OCI-LY7 (cell line): ENCODE results near the gene ZNF439. TPM values are rescaled to one million over a fixed set of nuclear protein-coding genes. Genes with fewer than 3 reads are reported as not detected.

ENCODE experiments used
- BruUV-seq: library from RNA; stranded (reverse); fragments of 400-500 nt; replicated peaks from 2 replicates; lab custom pipeline; 2021; lab: Mats Ljungman, UMichigan
- CTCF ChIA-PET: fragments of 300-600 bp; sonication (Branson Sonifier 250); formaldehyde crosslinking; loops from one replicate; lab custom pipeline; 2022; ENCODE audit warnings: antibody characterized with exemption; ENCODE audit not compliant: unreplicated experiment; lab: Charles Lee
- POLR2A ChIA-PET: fragments of 300-600 bp; sonication (Branson Sonifier 250); formaldehyde crosslinking; loops from one replicate; lab custom pipeline; 2022; ENCODE audit warnings: antibody characterized with exemption; lab: Charles Lee
- DNase-seq: peaks from one replicate; pipeline ENCODE4 v3.0.0-alpha.2; 2015; ENCODE audit warnings: low spot score
- H2AFZ ChIP-seq: fragments of 200-600 bp; sonication (generic), shearing (Covaris generic); 2 replicates; pipeline ENCODE4 v1.6.1; 2014; ENCODE audit warnings: mild to moderate bottlenecking, antibody characterized with exemption, low read length, moderate library complexity
- H3K27ac ChIP-seq: fragments of 200-600 bp; sonication (generic); 2 replicates; pipeline ENCODE4 v1.5.1; 2014; ENCODE audit warnings: mixed run types, low read depth, mild to moderate bottlenecking, moderate library complexity, low read length, inconsistent platforms; ENCODE audit not compliant: poor library complexity, severe bottlenecking
- H3K36me3 ChIP-seq: fragments of 200-600 bp; sonication (generic); 2 replicates; pipeline ENCODE4 v1.6.1; 2014; ENCODE audit warnings: mild to moderate bottlenecking, antibody characterized with exemption, low read length, moderate library complexity, mixed read lengths; ENCODE audit not compliant: insufficient read depth
- H3K4me1 ChIP-seq: fragments of 200-600 bp; sonication (generic); 2 replicates; pipeline ENCODE4 v1.5.1; 2014; ENCODE audit warnings: mild to moderate bottlenecking, low read length; ENCODE audit not compliant: insufficient read depth, poor library complexity, severe bottlenecking
- H3K4me2 ChIP-seq: fragments of 200-600 bp; sonication (generic); 2 replicates; pipeline ENCODE4 v1.6.1; 2014; ENCODE audit warnings: mild to moderate bottlenecking, low read length
- H3K4me3 ChIP-seq: fragments of 200-600 bp; sonication (generic); 2 replicates; pipeline ENCODE4 v1.5.1; 2014; ENCODE audit warnings: mild to moderate bottlenecking, low read depth, low read length; ENCODE audit not compliant: poor library complexity, severe bottlenecking
- H3K79me2 ChIP-seq: fragments of 200-600 bp; sonication (generic); 2 replicates; pipeline ENCODE4 v1.6.1; 2016; ENCODE audit warnings: low read depth, mild to moderate bottlenecking, low read length, moderate library complexity, mixed read lengths; ENCODE audit not compliant: insufficient read depth
- H3K9me2 ChIP-seq: fragments of 200-600 bp; sonication (generic); 2 replicates; pipeline ENCODE4 v1.6.1; 2016; ENCODE audit warnings: mild to moderate bottlenecking, low read length, mixed read lengths; ENCODE audit not compliant: insufficient read depth
- H3K9me3 ChIP-seq: fragments of 200-600 bp; sonication (generic); 2 replicates; pipeline ENCODE4 v1.6.1; 2014; ENCODE audit warnings: mild to moderate bottlenecking, mixed run types, low read length, mixed read lengths
- H4K20me1 ChIP-seq: fragments of 200-600 bp; sonication (generic); 2 replicates; pipeline ENCODE4 v1.6.1; 2014; ENCODE audit warnings: mild to moderate bottlenecking, antibody characterized with exemption, low read length, moderate library complexity, mixed read lengths; ENCODE audit not compliant: insufficient read depth
- EZH2phosphoT487 ChIP-seq: fragments of 200-600 bp; sonication (generic); IDR thresholded peaks from 2 replicates; pipeline ENCODE4 v1.6.1; 2018; ENCODE audit warnings: low read depth, borderline replicate concordance, mild to moderate bottlenecking, mixed run types, antibody characterized with exemption, low read length, moderate library complexity, mixed read lengths
- intact Hi-C: fragments of 100-400 bp; cut with micrococcal nuclease; formaldehyde crosslinking; loops from one replicate; pipeline ENCODE4 v1.10.0; 2022; ENCODE audit not compliant: unreplicated experiment
- total RNA-seq, 2 experiments: library from RNA; depleted of rRNA in 1 of 2; stranded (reverse); fragments of >200 nt in 1 of 2; shearing (Covaris generic) in 1 of 2; gene quantifications; 2 replicates each; pipeline ENCODE4 v1.2.3, GENCODE V29; 2014 to 2022
- TF ChIP-seq, protein P1 (sequence below): fragments of 200-600 bp; sonication (generic); conservative IDR thresholded peaks from 2 replicates; pipeline ENCODE4 v1.5.1; 2014; ENCODE audit warnings: mild to moderate bottlenecking, antibody characterized with exemption, low read length, moderate library complexity, mixed read lengths

Gene ZNF439
- total RNA-seq, 2 experiments from 2014 or later: 33.8 to 40.2 TPM

GRCh38 chr19:11853358-11853757, 4.8 kb downstream of the ZNF439 start:
- no peak overlapping the region for H3K4me3 ChIP-seq
- H3K27ac ChIP-seq: no peak overlapping the region
- H3K36me3 ChIP-seq: peaks cover 41% of the 10 kb centered on the region
- H3K9me2 ChIP-seq: no peaks in the 10 kb centered on the region
- DNase-seq: no peak
- no peaks in the 10 kb centered on the region for H4K20me1 ChIP-seq
- BruUV-seq: no TSS peak
- peaks cover 47% of the 10 kb centered on the region; the same call in 1 of the 2 replicates for H3K79me2 ChIP-seq
- H3K4me1 ChIP-seq: peaks cover 13% of the 10 kb centered on the region
- no peak overlapping the region for H3K4me2 ChIP-seq
- H2AFZ ChIP-seq: no peak overlapping the region
- TF ChIP-seq, protein P1, sequence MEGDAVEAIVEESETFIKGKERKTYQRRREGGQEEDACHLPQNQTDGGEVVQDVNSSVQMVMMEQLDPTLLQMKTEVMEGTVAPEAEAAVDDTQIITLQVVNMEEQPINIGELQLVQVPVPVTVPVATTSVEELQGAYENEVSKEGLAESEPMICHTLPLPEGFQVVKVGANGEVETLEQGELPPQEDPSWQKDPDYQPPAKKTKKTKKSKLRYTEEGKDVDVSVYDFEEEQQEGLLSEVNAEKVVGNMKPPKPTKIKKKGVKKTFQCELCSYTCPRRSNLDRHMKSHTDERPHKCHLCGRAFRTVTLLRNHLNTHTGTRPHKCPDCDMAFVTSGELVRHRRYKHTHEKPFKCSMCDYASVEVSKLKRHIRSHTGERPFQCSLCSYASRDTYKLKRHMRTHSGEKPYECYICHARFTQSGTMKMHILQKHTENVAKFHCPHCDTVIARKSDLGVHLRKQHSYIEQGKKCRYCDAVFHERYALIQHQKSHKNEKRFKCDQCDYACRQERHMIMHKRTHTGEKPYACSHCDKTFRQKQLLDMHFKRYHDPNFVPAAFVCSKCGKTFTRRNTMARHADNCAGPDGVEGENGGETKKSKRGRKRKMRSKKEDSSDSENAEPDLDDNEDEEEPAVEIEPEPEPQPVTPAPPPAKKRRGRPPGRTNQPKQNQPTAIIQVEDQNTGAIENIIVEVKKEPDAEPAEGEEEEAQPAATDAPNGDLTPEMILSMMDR: no peak
- no peak for TF ChIP-seq EZH2phosphoT487
- CTCF ChIA-PET: no interaction called here
- POLR2A ChIA-PET: no interaction called here
- no peaks in the 10 kb centered on the region; the same call in 1 of the 2 replicates for H3K9me3 ChIP-seq
- intact Hi-C loops: no loop called here

- Histone ChIP-seq H3K79me2 (peaks cover 16% of the 10 kb centered on the region; the same call in 1 of the 2 replicates), H3K27ac (no peak overlapping the region), H3K9me2 (no peaks in the 10 kb centered on the region), H3K4me3 (no peak overlapping the region), H3K4me2 (no peak overlapping the region), H3K9me3 (no peaks in the 10 kb centered on the region; the same call in 1 of the 2 replicates), H4K20me1 (no peaks in the 10 kb centered on the region), H3K4me1 (no peaks in the 10 kb centered on the region), H2AFZ (no peak overlapping the region), H3K36me3 (peaks cover 38% of the 10 kb centered on the region)
- ChIA-PET POLR2A (interaction anchor here (0.6 kb wide), 1 partner anchor 22 kb away, joined by 3 read pairs; no protein-coding TSS in a partner anchor), CTCF (no interaction called here)
- no peak for DNase-seq
- BruUV-seq: no TSS peak
- TF ChIP-seq EZH2phosphoT487: no peak
- TF ChIP-seq, protein P1: no peak
- intact Hi-C loops: no loop called here
These were observed 8.2 kb downstream of the ZNF439 start for GRCh38 chr19:11856596-11857250.

- no peaks in the 10 kb centered on the region for H4K20me1 ChIP-seq
- H2AFZ ChIP-seq: no peak overlapping the region
- H3K9me2 ChIP-seq: no peaks in the 10 kb centered on the region
- H3K9me3 ChIP-seq: no peaks in the 10 kb centered on the region
- H3K27ac ChIP-seq: no peak overlapping the region
- BruUV-seq: no TSS peak
- POLR2A ChIA-PET: no interaction called here
- no peak for TF ChIP-seq EZH2phosphoT487
- TF ChIP-seq, protein P1: no peak
- peaks cover 10% of the 10 kb centered on the region; the same call in 1 of the 2 replicates for H3K36me3 ChIP-seq
- no peak for DNase-seq
- CTCF ChIA-PET: no interaction called here
- no peak overlapping the region for H3K4me2 ChIP-seq
- H3K4me3 ChIP-seq: no peak overlapping the region
- peaks cover 4% of the 10 kb centered on the region; the same call in 1 of the 2 replicates for H3K79me2 ChIP-seq
- intact Hi-C loops: no loop called here
- no peaks in the 10 kb centered on the region for H3K4me1 ChIP-seq
These were observed 12.2 kb downstream of the ZNF439 start for GRCh38 chr19:11860721-11861120.
